Activated naive CD8-positive, alpha-beta T cell treated with anti-CD3 and anti-CD28 coated beads for 36 hours (primary cell): ENCODE results near the gene WIZ. TPM values are rescaled to one million over a fixed set of nuclear protein-coding genes. Genes with fewer than 3 reads are reported as not detected.
"Not testable (repeated sequence)": the region's sequence is repeated elsewhere in the genome, so short reads cannot be mapped to it uniquely, and the experiment has no call there.

Experiments
- DNase-seq: peaks from one replicate; pipeline ENCODE4 v3.0.0; 2021
- H3K27ac Mint-ChIP-seq: one replicate; pipeline ENCODE4 v1.8.0; 2022; ENCODE audit warnings: mild to moderate bottlenecking, moderate library complexity, mixed read lengths
- H3K27me3 Mint-ChIP-seq: one replicate; pipeline ENCODE4 v1.8.0; 2022; ENCODE audit warnings: mild to moderate bottlenecking, mixed read lengths
- H3K36me3 Mint-ChIP-seq: one replicate; pipeline ENCODE4 v1.8.0; 2021; ENCODE audit warnings: mild to moderate bottlenecking, mixed read lengths
- H3K4me1 Mint-ChIP-seq: one replicate; pipeline ENCODE4 v1.8.0; 2021; ENCODE audit warnings: mixed read lengths
- H3K4me3 Mint-ChIP-seq: one replicate; pipeline ENCODE4 v1.8.0; 2022; ENCODE audit warnings: mild to moderate bottlenecking, moderate library complexity, mixed read lengths
- H3K9me3 Mint-ChIP-seq: one replicate; pipeline ENCODE4 v1.8.0; 2022; ENCODE audit warnings: mixed read lengths
- total RNA-seq, 2 experiments: library from RNA; stranded (reverse); gene quantifications; one replicate each; pipeline ENCODE4 v1.2.3, GENCODE V29; 2021

Gene WIZ
- total RNA-seq, 2 experiments from 2014 or later: 22.7 to 24.1 TPM

DNA sequence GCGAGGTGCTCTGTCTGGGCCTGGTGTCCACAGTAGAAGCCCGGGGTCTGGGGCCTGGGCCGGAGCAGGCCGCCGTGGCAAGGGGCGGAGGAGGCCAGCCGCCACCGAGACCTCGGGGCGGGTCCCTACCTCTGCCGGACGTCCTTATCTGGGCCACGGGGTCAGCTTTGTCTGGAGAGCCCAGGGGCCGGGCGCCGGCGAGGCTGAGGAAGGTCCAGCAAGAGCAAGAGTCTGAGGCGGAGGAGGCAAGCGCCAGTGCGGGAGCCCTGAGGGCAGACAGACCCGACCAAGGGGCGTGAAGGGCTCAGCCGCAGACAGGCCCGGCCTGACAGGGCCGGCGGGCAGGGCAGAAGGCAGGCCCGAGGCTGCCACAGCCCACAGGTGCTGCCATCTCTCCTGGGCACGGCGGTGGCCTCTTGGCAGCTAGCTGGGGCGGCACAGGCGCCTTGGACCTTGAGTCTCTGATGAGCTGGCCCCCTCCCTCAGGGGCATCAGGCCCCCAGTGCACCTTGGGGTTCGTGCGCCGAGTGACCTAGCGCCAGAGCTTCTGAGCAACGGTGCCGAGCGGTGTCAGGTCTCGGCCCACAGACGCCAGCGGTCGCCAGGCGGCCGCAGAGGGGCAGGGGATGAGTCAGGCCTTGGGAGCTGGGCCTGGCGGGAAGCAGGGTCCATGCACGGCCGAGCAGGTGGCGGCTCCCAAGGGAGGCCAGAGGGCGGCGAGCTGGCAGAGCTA lies 51.1 kb downstream of the WIZ start:
- H3K4me3 Mint-ChIP-seq: no peak overlapping the region
- no peaks in the 10 kb centered on the region for H3K27me3 Mint-ChIP-seq
- no peaks in the 10 kb centered on the region for H3K9me3 Mint-ChIP-seq
- peaks cover 4% of the 10 kb centered on the region for H3K4me1 Mint-ChIP-seq
- no peak overlapping the region for H3K27ac Mint-ChIP-seq
- no peak for DNase-seq
- peaks cover 22% of the 10 kb centered on the region for H3K36me3 Mint-ChIP-seq

DNA sequence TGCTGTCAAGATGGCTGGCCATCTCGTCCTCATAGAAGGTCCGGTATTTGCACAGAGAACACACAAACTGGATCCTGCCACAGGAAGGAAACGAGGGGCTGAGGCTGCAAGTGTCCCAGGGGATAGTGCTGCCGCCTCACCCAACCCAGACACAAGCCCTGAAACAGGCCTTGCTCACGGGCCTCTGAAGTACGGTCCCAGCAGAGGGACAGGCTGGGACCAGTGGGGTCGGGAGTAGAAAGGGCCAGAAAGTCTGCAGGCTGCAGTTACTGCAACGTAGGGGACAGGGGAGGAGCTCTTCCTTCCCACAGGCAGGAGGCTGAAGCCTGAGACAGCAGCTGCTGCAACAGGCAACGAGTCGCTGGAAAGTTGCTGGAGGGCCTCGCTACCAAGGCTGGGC lies 52.0 kb downstream of the WIZ start:
- Mint-ChIP-seq H3K27ac (no peak overlapping the region), H3K27me3 (no peaks in the 10 kb centered on the region), H3K9me3 (no peaks in the 10 kb centered on the region), H3K4me3 (no peak overlapping the region), H3K4me1 (peaks cover 8% of the 10 kb centered on the region), H3K36me3 (peaks cover 31% of the 10 kb centered on the region)
- no peak for DNase-seq

DNA sequence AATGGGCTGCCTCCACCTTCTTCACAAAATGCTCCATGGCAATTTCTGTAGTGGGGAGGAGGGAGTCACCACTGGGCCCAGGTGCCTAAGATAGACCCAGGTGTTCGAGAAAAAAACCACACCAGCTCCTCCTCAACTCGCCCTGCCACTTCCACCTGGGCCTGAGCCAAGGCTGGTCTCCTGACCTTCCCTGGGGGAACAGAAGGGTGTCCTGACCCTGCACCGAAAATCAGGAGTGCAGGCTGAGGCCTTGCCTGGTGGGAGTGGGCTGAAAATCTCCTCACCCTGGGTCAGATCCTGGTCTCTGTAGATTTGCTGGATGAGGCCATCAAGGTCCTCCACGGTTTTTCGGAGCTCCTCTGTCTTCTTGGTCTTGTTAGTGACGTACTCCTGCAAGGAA lies 52.5 kb downstream of the WIZ start:
- Mint-ChIP-seq H3K4me1 (peaks cover 8% of the 10 kb centered on the region), H3K9me3 (no peaks in the 10 kb centered on the region), H3K4me3 (no peak overlapping the region), H3K27ac (no peak overlapping the region), H3K36me3 (peaks cover 31% of the 10 kb centered on the region), H3K27me3 (no peaks in the 10 kb centered on the region)
- DNase-seq: no peak

DNA sequence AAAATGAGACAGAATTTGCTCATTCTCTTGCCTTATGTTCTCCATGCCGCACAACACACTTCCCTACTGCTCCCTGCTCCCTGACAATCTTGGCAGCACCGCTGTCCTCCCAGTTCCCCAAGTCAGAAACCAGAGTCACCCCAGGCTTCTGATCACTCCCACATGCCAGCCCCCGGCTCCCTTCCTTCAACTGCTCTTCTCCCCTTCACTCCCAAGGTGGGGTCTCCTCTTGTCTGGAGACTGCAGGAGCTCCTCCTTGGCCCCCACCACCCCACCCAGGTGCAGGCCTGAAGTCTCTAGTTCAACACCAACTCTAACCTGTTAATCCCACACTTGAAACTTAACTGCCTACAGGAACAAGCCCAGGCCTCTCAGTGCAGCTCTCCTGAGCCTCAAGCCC lies 53.3 kb downstream of the WIZ start:
- Mint-ChIP-seq H3K27ac (peak overlapping the region; percentile 19), H3K9me3 (no peaks in the 10 kb centered on the region), H3K36me3 (peaks cover 35% of the 10 kb centered on the region), H3K4me1 (peaks cover 8% of the 10 kb centered on the region), H3K27me3 (no peaks in the 10 kb centered on the region), H3K4me3 (no peak overlapping the region)
- DNase-seq: no peak

- not testable (repeated sequence) for H3K27ac Mint-ChIP-seq, H3K4me1 Mint-ChIP-seq, H3K4me3 Mint-ChIP-seq, DNase-seq, H3K27me3 Mint-ChIP-seq, H3K9me3 Mint-ChIP-seq
- H3K36me3 Mint-ChIP-seq: peaks cover 43% of the 10 kb centered on the region
These were observed 54.5 kb downstream of the WIZ start for GRCh38 chr19:15395251-15395650.

DNA sequence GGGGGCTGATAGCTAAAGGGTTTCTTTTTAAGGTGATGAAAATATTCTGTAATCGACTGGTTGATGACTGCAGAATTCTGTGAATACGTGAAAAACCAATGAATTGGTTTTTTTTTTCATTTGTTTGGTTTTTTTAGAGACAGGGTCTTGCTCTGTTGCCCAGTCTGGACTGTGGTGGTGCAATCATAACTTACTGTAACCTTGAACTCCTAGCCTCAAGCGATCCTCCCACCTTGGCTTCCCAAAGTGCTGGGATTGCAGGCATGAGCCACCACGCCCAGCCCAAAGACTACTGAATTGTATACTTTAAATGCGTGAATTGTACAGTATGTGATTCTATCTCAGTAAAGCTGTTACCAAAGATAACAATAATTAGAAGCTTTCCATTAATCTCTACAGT lies 55.3 kb downstream of the WIZ start:
- Mint-ChIP-seq H3K36me3 (peaks cover 43% of the 10 kb centered on the region), H3K27me3 (no peaks in the 10 kb centered on the region), H3K4me3 (no peak overlapping the region), H3K4me1 (peaks cover 9% of the 10 kb centered on the region), H3K9me3 (no peaks in the 10 kb centered on the region), H3K27ac (no peak overlapping the region)
- DNase-seq: no peak

- no peak overlapping the region for H3K4me3 Mint-ChIP-seq
- peaks cover 9% of the 10 kb centered on the region for H3K4me1 Mint-ChIP-seq
- H3K36me3 Mint-ChIP-seq: peaks cover 46% of the 10 kb centered on the region
- no peak overlapping the region for H3K27ac Mint-ChIP-seq
- DNase-seq: no peak
- H3K27me3 Mint-ChIP-seq: no peaks in the 10 kb centered on the region
- H3K9me3 Mint-ChIP-seq: no peaks in the 10 kb centered on the region
These were observed 55.8 kb downstream of the WIZ start for GRCh38 chr19:15393963-15394362.

DNA sequence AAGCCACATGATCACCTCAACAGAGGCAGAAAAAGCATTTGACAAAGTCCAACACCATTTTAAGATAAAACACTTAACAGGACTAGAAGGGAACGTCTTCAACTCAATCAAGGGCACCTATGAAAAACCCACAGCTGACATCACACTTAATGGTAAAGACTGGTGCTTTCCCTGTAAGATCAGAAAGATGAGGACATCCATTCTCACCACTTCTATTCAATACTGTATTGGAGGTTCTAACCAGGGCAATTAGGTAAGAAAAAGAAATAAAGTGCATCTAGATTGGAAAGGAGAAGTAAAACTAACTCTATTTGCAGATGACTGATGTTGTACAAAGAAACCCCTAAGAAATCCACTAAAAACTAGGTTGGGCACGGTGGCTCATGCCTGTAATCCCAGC lies 58.9 kb downstream of the WIZ start:
- H3K27me3 Mint-ChIP-seq: no peaks in the 10 kb centered on the region
- no peaks in the 10 kb centered on the region for H3K9me3 Mint-ChIP-seq
- H3K4me1 Mint-ChIP-seq: peaks cover 9% of the 10 kb centered on the region
- peaks cover 30% of the 10 kb centered on the region for H3K36me3 Mint-ChIP-seq
- H3K27ac Mint-ChIP-seq: no peak overlapping the region
- no peak for DNase-seq
- no peak overlapping the region for H3K4me3 Mint-ChIP-seq

DNA sequence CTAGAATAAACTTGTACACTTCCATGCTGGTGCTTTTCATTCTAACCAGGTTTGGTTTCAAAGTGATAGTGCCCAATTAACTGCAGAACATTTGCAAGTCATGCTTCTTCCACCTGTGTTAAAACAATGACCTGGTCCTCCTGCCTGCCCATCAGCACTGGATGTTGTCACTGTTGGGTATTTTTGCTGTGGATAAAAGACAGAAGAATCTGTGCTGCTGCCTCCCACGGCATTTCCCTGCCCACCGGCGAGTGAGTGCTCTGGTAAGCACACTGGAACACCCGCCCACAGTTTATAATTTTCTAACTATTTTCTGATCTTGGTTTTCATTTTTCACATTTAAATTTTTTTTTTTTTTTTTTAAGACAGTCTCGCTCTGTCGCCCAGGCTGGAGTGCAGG lies 67.9 kb downstream of the WIZ start:
- DNase-seq: no peak
- H3K27ac Mint-ChIP-seq: peak overlapping the region; percentile 37
- H3K4me1 Mint-ChIP-seq: peaks cover 26% of the 10 kb centered on the region
- peaks cover 12% of the 10 kb centered on the region for H3K36me3 Mint-ChIP-seq
- H3K4me3 Mint-ChIP-seq: no peak overlapping the region
- no peaks in the 10 kb centered on the region for H3K27me3 Mint-ChIP-seq
- no peaks in the 10 kb centered on the region for H3K9me3 Mint-ChIP-seq

- peak overlapping the region; percentile 29 for H3K4me3 Mint-ChIP-seq
- H3K4me1 Mint-ChIP-seq: peaks cover 29% of the 10 kb centered on the region
- H3K36me3 Mint-ChIP-seq: peaks cover 15% of the 10 kb centered on the region
- DNase-seq: no peak
- H3K27me3 Mint-ChIP-seq: no peaks in the 10 kb centered on the region
- peak overlapping the region; percentile 37 for H3K27ac Mint-ChIP-seq
- no peaks in the 10 kb centered on the region for H3K9me3 Mint-ChIP-seq
These were observed 68.3 kb downstream of the WIZ start for GRCh38 chr19:15381429-15381828.

DNA sequence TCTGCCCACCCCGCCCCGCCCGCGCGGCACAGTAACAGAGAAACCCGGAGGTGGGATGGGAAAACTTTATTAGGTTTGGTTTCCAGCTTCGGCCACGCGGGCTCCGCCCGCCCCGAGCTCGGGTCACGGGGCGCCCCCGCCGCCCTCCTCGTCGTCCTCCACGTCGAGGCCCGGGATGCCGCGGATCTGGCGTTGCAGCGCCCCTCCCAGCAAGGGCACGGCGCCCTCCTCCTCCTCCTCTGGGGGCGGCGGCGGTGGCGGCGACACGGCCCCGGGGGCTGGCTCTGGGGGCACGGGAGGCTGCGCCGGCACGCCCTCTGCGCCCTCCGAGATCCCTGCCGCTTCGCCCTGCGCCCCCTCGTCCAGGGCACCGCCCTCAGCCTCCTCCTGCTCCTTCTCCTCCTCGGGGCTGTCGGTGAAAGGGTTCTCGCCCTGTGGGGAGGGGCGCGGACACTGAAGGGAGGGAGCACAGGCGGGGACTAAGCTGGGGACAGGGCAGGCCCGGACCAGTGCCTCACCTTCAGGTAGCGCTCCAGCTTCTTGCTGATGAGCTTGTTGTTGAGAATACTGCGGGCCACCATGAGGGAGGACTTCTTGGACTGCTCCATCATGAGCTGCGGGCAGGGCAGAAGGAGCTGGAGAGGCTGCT lies 69.6 kb downstream of the WIZ start:
- no peak for DNase-seq
- Mint-ChIP-seq H3K27ac (peak overlapping the region; percentile 99), H3K4me3 (peak overlapping the region; percentile 82), H3K4me1 (peaks cover 32% of the 10 kb centered on the region), H3K9me3 (no peaks in the 10 kb centered on the region), H3K36me3 (peaks cover 17% of the 10 kb centered on the region), H3K27me3 (no peaks in the 10 kb centered on the region)

DNA sequence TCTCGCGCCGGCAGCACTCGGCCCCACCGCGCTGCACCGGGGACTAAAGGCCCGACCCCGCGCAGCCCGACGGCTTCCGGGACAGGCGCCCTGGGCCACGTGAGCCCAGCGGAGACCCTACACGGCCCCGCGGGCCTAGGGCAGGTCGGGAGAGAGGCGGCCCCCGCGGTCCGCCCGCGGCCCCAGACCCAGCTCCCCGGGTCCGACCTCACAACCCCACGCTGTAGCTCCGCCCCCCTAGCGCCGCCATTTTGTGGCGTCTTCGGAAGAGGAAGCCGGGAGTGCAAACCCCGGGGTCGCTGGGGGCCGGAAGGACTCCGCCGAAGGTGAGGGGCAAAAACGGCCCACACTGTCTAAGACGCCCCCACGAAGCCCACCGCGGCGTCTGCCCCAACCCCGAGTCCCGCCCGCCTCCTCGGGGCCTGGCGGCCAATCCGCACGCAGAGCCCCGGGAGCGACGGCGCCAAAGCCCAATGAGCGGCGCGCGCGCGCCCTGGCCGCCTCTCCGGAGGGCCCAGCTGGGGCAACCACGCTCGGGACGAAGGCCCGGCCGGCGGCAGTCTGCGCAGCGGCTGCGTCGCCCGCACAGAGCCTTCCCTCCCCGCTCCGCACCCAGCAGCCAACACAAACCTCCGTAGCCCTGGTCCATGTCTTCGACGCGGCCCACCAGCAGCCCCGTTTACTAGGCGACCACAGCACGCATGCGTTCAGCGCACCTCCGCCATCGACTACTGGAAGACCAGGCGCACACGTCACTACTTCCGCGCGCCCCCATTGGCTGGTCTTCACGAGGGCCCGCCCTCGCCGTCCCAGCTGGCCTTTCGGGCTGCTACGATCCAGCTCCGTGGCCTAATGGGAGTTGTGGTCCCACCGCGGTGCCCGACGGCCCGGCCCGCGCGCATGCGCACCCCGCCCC lies 70.4 kb downstream of the WIZ start, which contains the start of gene AKAP8:
AKAP8 (minus strand) TSS at position 705 of the 916 bp plus-strand sequence; CDS start at position 649, 56 bp downstream.
- DNase-seq: peak; percentile 98
- Mint-ChIP-seq H3K27me3 (no peaks in the 10 kb centered on the region), H3K4me3 (peak within 1 kb of the TSS; percentile 96), H3K9me3 (no peaks in the 10 kb centered on the region), H3K27ac (peak within 1 kb of the TSS; percentile 99), H3K36me3 (peaks cover 18% of the 10 kb centered on the region), H3K4me1 (peaks cover 33% of the 10 kb centered on the region)

DNA sequence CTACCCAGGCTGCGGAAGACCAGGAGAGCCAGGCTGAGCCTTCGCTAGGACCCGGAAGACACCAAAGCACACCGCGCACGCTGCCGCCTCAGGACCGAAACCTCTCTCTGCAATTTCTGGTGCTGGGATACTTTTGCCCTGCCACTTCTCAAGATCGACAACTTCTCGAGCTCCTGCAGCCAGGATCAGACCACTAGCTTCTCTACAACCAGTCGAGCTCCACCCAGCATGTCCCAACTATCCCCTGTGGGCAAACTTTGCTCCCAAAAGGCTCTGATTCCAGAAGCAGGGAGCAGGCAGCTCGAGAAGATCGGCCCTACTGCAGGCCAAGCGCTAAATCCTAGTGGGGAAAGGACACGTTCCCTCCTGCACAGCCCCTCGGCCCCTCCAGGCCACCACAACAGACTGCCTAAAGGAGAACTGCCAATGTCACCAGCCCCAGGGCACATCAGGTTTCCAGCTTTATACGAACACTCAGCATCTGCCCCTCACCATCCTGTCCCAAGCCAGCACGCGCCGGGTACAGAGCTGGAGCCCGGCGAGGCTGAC lies 71.1 kb downstream of the WIZ start:
- Mint-ChIP-seq H3K36me3 (peaks cover 18% of the 10 kb centered on the region), H3K4me3 (peak overlapping the region; percentile 96), H3K9me3 (no peaks in the 10 kb centered on the region), H3K27ac (peak overlapping the region; percentile 98), H3K27me3 (no peaks in the 10 kb centered on the region), H3K4me1 (peaks cover 33% of the 10 kb centered on the region)
- DNase-seq: peak; percentile 63

GRCh38 chr19:15374796-15375440 lies 74.8 kb downstream of the WIZ start:
- Mint-ChIP-seq H3K4me1 (peaks cover 17% of the 10 kb centered on the region), H3K4me3 (no peak overlapping the region), H3K36me3 (peaks cover 29% of the 10 kb centered on the region), H3K9me3 (no peaks in the 10 kb centered on the region), H3K27ac (peak overlapping the region; percentile 12), H3K27me3 (no peaks in the 10 kb centered on the region)
- no peak for DNase-seq
